K562 (cell line): ENCODE results near the gene ARL6IP6. TPM values are rescaled to one million over a fixed set of nuclear protein-coding genes. Genes with fewer than 3 reads are reported as not detected.

Experiments
- ATAC-seq: fragments of 200-7000 bp; cut with Tn5 transposase; 3 replicates; pipeline ENCODE4 v1.9.1; 2020; ENCODE audit warnings: moderate library complexity
- BruUV-seq: library from RNA; stranded (reverse); fragments of 400-500 nt; replicated peaks from 2 replicates; lab custom pipeline; 2021; lab: Mats Ljungman, UMichigan
- CTCF ChIA-PET: fragments of 300-600 bp; formaldehyde crosslinking; extraction: SDS; loops from one replicate; lab custom pipeline; 2021; ENCODE audit warnings: low intra/inter-chr PET ratio; lab: Yijun Ruan, JAX
- POLR2A ChIA-PET: fragments of 300-600, 350-650 bp; sonication (Branson Sonifier 250); formaldehyde crosslinking; extraction: SDS; loops from one replicate; lab custom pipeline; 2021; ENCODE audit warnings: antibody characterized with exemption, inconsistent platforms; lab: Yijun Ruan, JAX
- DNase-seq, 4 experiments: peaks; one replicate each; pipeline versions ENCODE4 v3.0.0 to v3.0.0-alpha.2; 2011 to 2018; ENCODE audit warnings: low spot score in 3 of 4, mixed read lengths in 3 of 4; ENCODE audit errors: extremely low read depth in 1 of 4
- FAIRE-seq: peaks from 2 replicates; lab custom pipeline; 2011; peaks lifted over from hg19 to GRCh38; lab: Jason Lieb, UNC
- H2AFZ ChIP-seq: 2 replicates; pipeline ENCODE4 v1.6.0; 2011; ENCODE audit warnings: low read depth, low read length, control low read depth, inconsistent platforms
- H3K27ac ChIP-seq: fragments of 200-600 bp; 3 replicates; pipeline ENCODE4 v1.8.0; 2011; ENCODE audit warnings: low read depth, mild to moderate bottlenecking, control low read depth, inconsistent platforms, low read length, moderate library complexity, mixed read lengths; ENCODE audit errors: extremely low read depth
- H3K27me3 ChIP-seq, 2 experiments: fragments of 300-600 bp in 1 of 2; 2 replicates in 1 of 2; 3 replicates in 1 of 2; pipeline versions ENCODE4 v1.6.0 to v1.8.0; 2011; ENCODE audit warnings: inconsistent platforms in 2 of 2, low read length in 2 of 2, mild to moderate bottlenecking in 1 of 2, mixed read lengths in 1 of 2, moderate library complexity in 1 of 2; ENCODE audit not compliant: control insufficient read depth in 2 of 2, insufficient read depth in 2 of 2
- H3K36me3 ChIP-seq: fragments of 300-600 bp; 3 replicates; pipeline ENCODE4 v1.8.0; 2011; ENCODE audit warnings: mild to moderate bottlenecking, low read length, inconsistent platforms; ENCODE audit not compliant: control insufficient read depth, insufficient read depth
- H3K4me1 ChIP-seq, 2 experiments: fragments of 200-600 bp in 1 of 2; replicated peaks in 1 of 2; 2 replicates in 1 of 2; 3 replicates in 1 of 2; pipeline versions ENCODE4 v1.5.1 to v1.8.0; 2011; ENCODE audit warnings: inconsistent platforms in 2 of 2, low read length in 2 of 2, mild to moderate bottlenecking in 1 of 2, mixed read lengths in 1 of 2, moderate library complexity in 1 of 2; ENCODE audit not compliant: control insufficient read depth in 2 of 2, insufficient read depth in 2 of 2
- H3K4me2 ChIP-seq: 2 replicates; pipeline ENCODE4 v1.6.1; 2011; ENCODE audit warnings: low read length, control low read depth, inconsistent platforms, mixed read lengths; ENCODE audit not compliant: insufficient read depth
- H3K4me3 ChIP-seq: fragments of 200-600 bp; sonication (generic), shearing (Covaris generic); 2 replicates; pipeline ENCODE4 v1.5.1; 2016; ENCODE audit warnings: control low read depth, inconsistent platforms
- H3K79me2 ChIP-seq: fragments of 200-600 bp; 3 replicates; pipeline ENCODE4 v1.8.0; 2011; ENCODE audit warnings: low read length, inconsistent platforms; ENCODE audit not compliant: control insufficient read depth, insufficient read depth
- H3K9ac ChIP-seq, 2 experiments: 2 replicates each; pipeline versions ENCODE4 v1.6.0 to v1.6.1; 2011; ENCODE audit warnings: low read depth in 2 of 2, low read length in 2 of 2, control low read depth in 1 of 2, inconsistent platforms in 1 of 2, mild to moderate bottlenecking in 1 of 2, mixed read lengths in 1 of 2; ENCODE audit not compliant: insufficient read depth in 1 of 2
- H3K9me1 ChIP-seq: one replicate; pipeline ENCODE4 v1.6.0; 2011; ENCODE audit warnings: inconsistent platforms, mild to moderate bottlenecking, low read length, moderate library complexity; ENCODE audit not compliant: control insufficient read depth, insufficient read depth
- H3K9me3 ChIP-seq: replicated peaks from 2 replicates; pipeline ENCODE4 v1.5.1; 2011; ENCODE audit warnings: low read depth, low read length, inconsistent platforms; ENCODE audit not compliant: control insufficient read depth, insufficient read depth
- H4K20me1 ChIP-seq: replicated peaks from 2 replicates; pipeline ENCODE4 v1.6.1; 2011; ENCODE audit warnings: low read length, inconsistent platforms, mixed read lengths; ENCODE audit not compliant: control insufficient read depth, insufficient read depth
- EP400 ChIP-seq: fragments of 450-650 bp; IDR thresholded peaks from 2 replicates; pipeline ENCODE4 v1.6.1; 2017; ENCODE audit warnings: antibody characterized with exemption, mild to moderate bottlenecking, moderate library complexity
- RBM25 ChIP-seq: fragments of 200-400 bp; formaldehyde crosslinking; IDR thresholded peaks from 2 replicates; pipeline ENCODE4 v1.6.1; 2018; ENCODE audit warnings: low read length, low read depth, moderate library complexity; ENCODE audit not compliant: severe bottlenecking
- RFX5 ChIP-seq: IDR thresholded peaks from 2 replicates; pipeline ENCODE4 v1.6.1; 2011; ENCODE audit warnings: low read depth, mild to moderate bottlenecking, improper control_type of control experiment, low read length
- SRSF9 ChIP-seq: fragments of 200-400 bp; formaldehyde crosslinking; IDR thresholded peaks from 2 replicates; pipeline ENCODE4 v1.6.1; 2017; ENCODE audit warnings: low read depth, low read length, borderline replicate concordance
- ZNF41 ChIP-seq: fragments of 250-450 bp; sonication (Bioruptor Pico); conservative IDR thresholded peaks from 2 replicates; pipeline ENCODE4 v1.4.0; 2020; ENCODE audit warnings: mild to moderate bottlenecking
- WGBS: fragments of 100-300 bp; shearing (Covaris generic); methylation state at CpG from one replicate; pipeline ENCODE4 v1.1.6; 2016; ENCODE audit warnings: low coverage, mixed read lengths; ENCODE audit not compliant: insufficient coverage; ENCODE audit errors: missing lambda C conversion rate; 5-methylcytosine and 5-hydroxymethylcytosine counted together
- in situ Hi-C: fragments of 300-500 bp; cut with MboI; formaldehyde crosslinking; loops from 4 replicates; pipeline ENCODE4 v1.15.0; 2018; ENCODE audit warnings: inconsistent platforms, mixed read lengths
- intact Hi-C: fragments of 100-400 bp; cut with micrococcal nuclease; formaldehyde crosslinking; loops from 2 replicates; pipeline ENCODE4 v1.14.2; 2022
- polyA plus RNA-seq, 8 experiments: library from polyadenylated mRNA; depleted of rRNA in 4 of 8; stranded (reverse) in 5 of 8; unstranded in 3 of 8; fragments of >200 nt; fragmentation: Nextera tagmentation in 2 of 8; fragmentation: Illumina TruSeq in 1 of 8; extraction: Ambion mirVana in 2 of 8; extraction: Trizol in 1 of 8; gene quantifications; 2 replicates each; pipeline versions ENCODE4 v1.2.1 to v1.2.3, GENCODE V29; 2011 to 2014; ENCODE audit warnings: inconsistent platforms in 1 of 8, missing spikeins in 1 of 8
- total RNA-seq, 7 experiments: library from RNA; depleted of rRNA in 6 of 7; stranded (reverse); fragments of >200 nt in 6 of 7; fragmentation: Illumina TruSeq in 2 of 7; extraction: Trizol in 2 of 7; gene quantifications; 2 replicates each; pipeline versions ENCODE4 v1.2.1 to v1.2.3, GENCODE V29; 2011 to 2021; ENCODE audit warnings: low replicate concordance in 1 of 7
- TF ChIP-seq, protein P1 (sequence below): fragments of 450-650 bp; IDR thresholded peaks from 2 replicates; pipeline ENCODE4 v1.6.1; 2016; ENCODE audit warnings: antibody characterized with exemption

ARL6IP6 gene
- total and polyA plus RNA-seq, 9 of the 15 experiments (the other 6 are each of a cell fraction or from before 2014, with no cell fraction given): 19.2 to 98.5 (median 36.2) TPM

- H3K27ac ChIP-seq: no peak overlapping the region
- ChIA-PET CTCF (no interaction called here), POLR2A (interaction anchor here (0.6 kb wide), 1 partner anchor 16 kb away, joined by 3 read pairs; no protein-coding TSS in a partner anchor)
- DNase-seq (no peak), FAIRE-seq (no peak), ATAC-seq (no peak)
- peaks cover 77% of the 10 kb centered on the region for H3K36me3 ChIP-seq
- no peak overlapping the region for H3K4me3 ChIP-seq
- H3K9me1 ChIP-seq: no peaks in the 10 kb centered on the region
- H3K4me2 ChIP-seq: no peak overlapping the region
- TF ChIP-seq SRSF9: no peak
- TF ChIP-seq RBM25: no peak
- no peak for TF ChIP-seq RFX5
- no peak for TF ChIP-seq ZNF41 (CRISPR knock-in tag)
- no peak for TF ChIP-seq EP400
- TF ChIP-seq, protein P1, sequence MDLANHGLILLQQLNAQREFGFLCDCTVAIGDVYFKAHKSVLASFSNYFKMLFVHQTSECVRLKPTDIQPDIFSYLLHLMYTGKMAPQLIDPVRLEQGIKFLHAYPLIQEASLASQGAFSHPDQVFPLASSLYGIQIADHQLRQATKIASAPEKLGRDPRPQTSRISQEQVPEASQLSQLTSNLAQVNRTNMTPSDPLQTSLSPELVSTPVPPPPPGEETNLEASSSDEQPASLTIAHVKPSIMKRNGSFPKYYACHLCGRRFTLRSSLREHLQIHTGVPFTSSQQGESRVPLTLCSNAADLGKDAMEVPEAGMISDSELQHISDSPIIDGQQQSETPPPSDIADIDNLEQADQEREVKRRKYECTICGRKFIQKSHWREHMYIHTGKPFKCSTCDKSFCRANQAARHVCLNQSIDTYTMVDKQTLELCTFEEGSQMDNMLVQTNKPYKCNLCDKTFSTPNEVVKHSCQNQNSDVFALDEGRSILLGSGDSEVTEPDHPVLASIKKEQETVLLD: no peak
- H3K27me3 ChIP-seq: no peaks in the 10 kb centered on the region
- no peaks in the 10 kb centered on the region for H4K20me1 ChIP-seq
- WGBS: 98% methylated on average over 4 of the region's 4 CpGs
- no peaks in the 10 kb centered on the region for H3K4me1 ChIP-seq
- in situ Hi-C loops (no loop called here), intact Hi-C loops (no loop called here)
- H3K9ac ChIP-seq: no peak overlapping the region
- TSS peak; percentile 12 for BruUV-seq
- H3K79me2 ChIP-seq: peaks cover 69% of the 10 kb centered on the region
- no peak overlapping the region for H2AFZ ChIP-seq
- H3K9me3 ChIP-seq: no peaks in the 10 kb centered on the region
These were observed 25.4 kb upstream of the ARL6IP6 start for GRCh38 chr2:152693033-152693432.
